MM.1S (cell line): ENCODE results near the gene CMTM3.

Experiments
- CTCF ChIP-seq: fragments of 300-600 bp; sonication (generic); IDR thresholded peaks from 2 replicates; pipeline ENCODE4 v1.5.1; 2016; ENCODE audit warnings: antibody characterized with exemption, low read length, mixed read lengths
- EZH2 ChIP-seq: fragments of 300-600 bp; sonication (generic); optimal IDR thresholded peaks from 2 replicates; pipeline ENCODE3; 2017; ENCODE audit warnings: low read depth, mild to moderate bottlenecking, antibody characterized with exemption, low read length, mixed read lengths
- EZH2phosphoT487 ChIP-seq: fragments of 300-600 bp; sonication (generic); IDR thresholded peaks from 2 replicates; pipeline ENCODE4 v1.6.1; 2018; ENCODE audit warnings: antibody characterized with exemption, low read length

GRCh38 chr16:66661210-66661560 lies 56.7 kb downstream of the CMTM3 start:
- TF ChIP-seq CTCF (no peak), EZH2phosphoT487 (no peak), EZH2 (no peak)
